Left kidney (tissue), 2 donors: ENCODE data around the gene FAM156A. TPM values are rescaled to one million over a fixed set of nuclear protein-coding genes. Genes with fewer than 3 reads are reported as not detected.
"Not testable (repeated sequence)": the region's sequence is repeated elsewhere in the genome, so short reads cannot be mapped to it uniquely, and the experiment has no call there.

Source experiments
- DNase-seq: peaks from one replicate; pipeline ENCODE4 v3.0.0-alpha.2; 2013
- polyA plus RNA-seq: library from polyadenylated mRNA; unstranded; fragments of 120-200 nt; gene quantifications from one replicate; pipeline ENCODE4 v1.2.1, GENCODE V29; 2013; ENCODE audit not compliant: insufficient read length

FAM156A gene
- polyA plus RNA-seq, 1 donor = 36.2 TPM

GRCh38 chrX:52967922-52968321 lies 9.6 kb upstream of the FAM156A start:
- not testable (repeated sequence) for DNase-seq

- DNase-seq = not testable (repeated sequence)
Observed at GRCh38 chrX:52966993-52967738, 8.8 kb upstream of the FAM156A start.

GRCh38 chrX:52958961-52959360 lies 643 bp upstream of the FAM156A start:
- DNase-seq = not testable (repeated sequence)

- DNase-seq = not testable (repeated sequence)
Observed at GRCh38 chrX:52949884-52950283, 8.4 kb downstream of the FAM156A start.

- not testable (repeated sequence) for DNase-seq
Observed at GRCh38 chrX:52949325-52949724, 9.0 kb downstream of the FAM156A start.

- not testable (repeated sequence) for DNase-seq
Observed at GRCh38 chrX:52948265-52948664, 10.1 kb downstream of the FAM156A start.

GRCh38 chrX:52947501-52947900 lies 10.8 kb downstream of the FAM156A start:
- DNase-seq = not testable (repeated sequence)

GRCh38 chrX:52945838-52946494 lies 12.4 kb downstream of the FAM156A start:
- not testable (repeated sequence) for DNase-seq

- DNase-seq = not testable (repeated sequence)
Observed at GRCh38 chrX:52941728-52942127, 16.6 kb downstream of the FAM156A start.

GRCh38 chrX:52940704-52941103 lies 17.6 kb downstream of the FAM156A start:
- DNase-seq = not testable (repeated sequence)

- DNase-seq = not testable (repeated sequence)
Observed at GRCh38 chrX:52935470-52935784, 22.9 kb downstream of the FAM156A start.

- peak; percentile 95 for DNase-seq
Observed at GRCh38 chrX:52934704-52935469, 23.4 kb downstream of the FAM156A start.

- DNase-seq = no peak
Observed at GRCh38 chrX:52933976-52934703, 24.2 kb downstream of the FAM156A start.

- no peak for DNase-seq
Observed at GRCh38 chrX:52933213-52933612, 25.1 kb downstream of the FAM156A start.

- not testable (repeated sequence) for DNase-seq
Observed at GRCh38 chrX:52930214-52930613, 28.1 kb downstream of the FAM156A start.

- no peak for DNase-seq
Observed at GRCh38 chrX:52923781-52924241, 34.5 kb downstream of the FAM156A start.

GRCh38 chrX:52914704-52915103 lies 43.6 kb downstream of the FAM156A start:
- not testable (repeated sequence) for DNase-seq

- DNase-seq = not testable (repeated sequence)
Observed at GRCh38 chrX:52913681-52914080, 44.6 kb downstream of the FAM156A start.

GRCh38 chrX:52909313-52909969 lies 48.9 kb downstream of the FAM156A start:
- DNase-seq = not testable (repeated sequence)

GRCh38 chrX:52907900-52908299 lies 50.4 kb downstream of the FAM156A start:
- not testable (repeated sequence) for DNase-seq

- not testable (repeated sequence) for DNase-seq
Observed at GRCh38 chrX:52907137-52907536, 51.2 kb downstream of the FAM156A start.
